Measurements from ENCODE around the gene KCTD16.

Gene KCTD16

GRCh38 chr5:144192661-144193060 is 22.0 kb downstream of the KCTD16 start:
- H3K27ac ChIP-seq (ENCODE audit: low read length), result no peak overlapping the region
- peaks cover 37% of the 10 kb centered on the region for H3K4me1 ChIP-seq (ENCODE audit: low read length)
- H3K9ac ChIP-seq (ENCODE audit: low read length), result no peak overlapping the region
- TF ChIP-seq CTCF (IDR thresholded peaks at IDR 0.05; ENCODE audit: low read length) (no peak), EZH2 (optimal IDR thresholded peaks at IDR 0.05; ENCODE audit: low read depth, low read length) (no peak), EZH2phosphoT487 (IDR thresholded peaks at IDR 0.05; ENCODE audit: low read length) (no peak)
- H4K20me1 ChIP-seq (ENCODE audit: insufficient read depth, low read length), result no peaks in the 10 kb centered on the region
- no peaks in the 10 kb centered on the region for H3K27me3 ChIP-seq (replicated peaks; ENCODE audit: insufficient read depth, low read length)
- H3K4me3 ChIP-seq (ENCODE audit: low read length), result no peak overlapping the region
- H3K9me2 ChIP-seq (replicated peaks; ENCODE audit: insufficient read depth, low read length), result no peaks in the 10 kb centered on the region
- H3K36me3 ChIP-seq (replicated peaks; ENCODE audit: insufficient read depth, low read length), result no peaks in the 10 kb centered on the region
- H3K4me2 ChIP-seq (ENCODE audit: low read depth, low read length), result no peak overlapping the region
- no peak for DNase-seq
- H3F3A ChIP-seq (ENCODE audit: insufficient read depth, low read length), result peaks cover 18% of the 10 kb centered on the region
- H3K9me3 ChIP-seq (replicated peaks; ENCODE audit: insufficient read depth, low read length), result no peaks in the 10 kb centered on the region
- H3K79me2 ChIP-seq (ENCODE audit: low read length), result no peaks in the 10 kb centered on the region
- 0 out of 2 replicates have a peak overlapping the region, but pooled peaks have one; percentile 18 for H2AFZ ChIP-seq (ENCODE audit: low read length)

- Histone ChIP-seq H3K27me3 (replicated peaks; ENCODE audit: insufficient read depth, low read length) (no peaks in the 10 kb centered on the region), H2AFZ (ENCODE audit: low read length) (no peak overlapping the region)
Measured at GRCh38 chr5:144194144-144194543, 23.5 kb downstream of the KCTD16 start.

GRCh38 chr5:144195448-144195847 is 24.8 kb downstream of the KCTD16 start:
- Histone ChIP-seq H3K27me3 (replicated peaks; ENCODE audit: insufficient read depth, low read length) (no peaks in the 10 kb centered on the region), H2AFZ (ENCODE audit: low read length) (no peak overlapping the region), H3K4me1 (ENCODE audit: low read length) (peaks cover 13% of the 10 kb centered on the region), H4K20me1 (ENCODE audit: insufficient read depth, low read length) (no peaks in the 10 kb centered on the region), H3K36me3 (replicated peaks; ENCODE audit: insufficient read depth, low read length) (no peaks in the 10 kb centered on the region), H3K9ac (ENCODE audit: low read length) (no peak overlapping the region), H3K9me3 (replicated peaks; ENCODE audit: insufficient read depth, low read length) (no peaks in the 10 kb centered on the region), H3K9me2 (replicated peaks; ENCODE audit: insufficient read depth, low read length) (no peaks in the 10 kb centered on the region), H3K4me3 (ENCODE audit: low read length) (no peak overlapping the region), H3K4me2 (ENCODE audit: low read depth, low read length) (no peak overlapping the region), H3K27ac (ENCODE audit: low read length) (no peak overlapping the region), H3K79me2 (ENCODE audit: low read length) (no peaks in the 10 kb centered on the region), H3F3A (ENCODE audit: insufficient read depth, low read length) (no peaks in the 10 kb centered on the region)
- TF ChIP-seq EZH2 (optimal IDR thresholded peaks at IDR 0.05; ENCODE audit: low read depth, low read length) (no peak), CTCF (IDR thresholded peaks at IDR 0.05; ENCODE audit: low read length) (no peak), EZH2phosphoT487 (IDR thresholded peaks at IDR 0.05; ENCODE audit: low read length) (no peak)
- no peak for DNase-seq

More at GRCh38 chr5:144194144-144194543, 23.5 kb downstream of the KCTD16 start:
- Histone ChIP-seq H3K9me2 (replicated peaks; ENCODE audit: insufficient read depth, low read length) (no peaks in the 10 kb centered on the region), H3K27ac (ENCODE audit: low read length) (no peak overlapping the region), H3K4me2 (ENCODE audit: low read depth, low read length) (no peak overlapping the region), H3K9ac (ENCODE audit: low read length) (no peak overlapping the region), H3K9me3 (replicated peaks; ENCODE audit: insufficient read depth, low read length) (no peaks in the 10 kb centered on the region), H3K4me3 (ENCODE audit: low read length) (no peak overlapping the region), H3K79me2 (ENCODE audit: low read length) (no peaks in the 10 kb centered on the region), H4K20me1 (ENCODE audit: insufficient read depth, low read length) (no peaks in the 10 kb centered on the region), H3K36me3 (replicated peaks; ENCODE audit: insufficient read depth, low read length) (no peaks in the 10 kb centered on the region), H3K4me1 (ENCODE audit: low read length) (peaks cover 23% of the 10 kb centered on the region), H3F3A (ENCODE audit: insufficient read depth, low read length) (peaks cover 7% of the 10 kb centered on the region)
- no peak for TF ChIP-seq CTCF (IDR thresholded peaks at IDR 0.05; ENCODE audit: low read length)
- no peak for TF ChIP-seq EZH2phosphoT487 (IDR thresholded peaks at IDR 0.05; ENCODE audit: low read length)
- no peak for TF ChIP-seq EZH2 (optimal IDR thresholded peaks at IDR 0.05; ENCODE audit: low read depth, low read length)
- no peak for DNase-seq
